GM12801 (cell line): Measurements from ENCODE around the gene AGBL1.

Experiments
- CTCF ChIP-seq: IDR thresholded peaks from one replicate; pipeline ENCODE4 v1.5.1; 2011; ENCODE audit warnings: control low read depth; ENCODE audit not compliant: insufficient read length; ENCODE audit errors: extremely low read depth

The AGBL1 gene

DNA sequence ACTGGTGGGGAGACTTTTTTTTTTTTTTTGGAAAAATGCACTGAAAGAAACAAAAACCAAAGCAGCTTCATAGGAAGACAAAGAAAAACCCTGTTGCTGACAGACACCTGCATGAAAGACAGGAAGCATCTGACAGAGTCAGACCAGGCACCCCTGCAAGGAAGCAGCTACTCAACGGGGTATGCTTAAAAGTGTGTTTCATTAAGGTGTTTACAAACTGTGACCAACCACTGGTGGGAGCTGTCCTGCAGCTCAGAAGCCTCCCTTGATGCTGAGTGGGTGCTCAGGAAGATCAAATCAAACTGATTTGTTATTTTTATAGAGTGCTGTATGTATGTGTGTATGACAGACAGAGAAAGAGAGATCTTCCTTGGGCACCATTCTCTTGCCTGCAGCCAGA lies 34.7 kb upstream of the AGBL1 start:
- no peak for TF ChIP-seq CTCF

GRCh38 chr15:86054338-86054737 lies 25.3 kb upstream of the AGBL1 start:
- no peak for TF ChIP-seq CTCF

DNA sequence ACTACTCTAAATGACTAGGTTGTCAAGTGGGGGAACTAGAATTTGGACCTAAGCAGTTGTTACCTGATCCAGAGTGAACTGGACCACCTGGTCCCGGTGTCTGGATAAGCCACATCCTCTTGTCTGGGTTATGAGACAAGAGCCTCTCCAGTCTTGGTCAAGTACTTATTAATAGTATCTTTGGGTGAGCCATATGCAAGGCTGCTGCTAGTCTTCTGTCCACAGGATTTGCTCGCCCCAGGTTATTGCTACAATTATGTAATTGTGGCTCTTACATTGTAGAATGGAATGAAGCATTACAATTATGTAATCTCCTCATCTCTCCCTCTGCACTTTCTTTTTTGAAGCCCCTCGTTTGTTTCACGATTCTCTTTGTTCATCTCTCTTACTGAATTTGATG lies 24.0 kb upstream of the AGBL1 start:
- TF ChIP-seq CTCF = no peak

DNA sequence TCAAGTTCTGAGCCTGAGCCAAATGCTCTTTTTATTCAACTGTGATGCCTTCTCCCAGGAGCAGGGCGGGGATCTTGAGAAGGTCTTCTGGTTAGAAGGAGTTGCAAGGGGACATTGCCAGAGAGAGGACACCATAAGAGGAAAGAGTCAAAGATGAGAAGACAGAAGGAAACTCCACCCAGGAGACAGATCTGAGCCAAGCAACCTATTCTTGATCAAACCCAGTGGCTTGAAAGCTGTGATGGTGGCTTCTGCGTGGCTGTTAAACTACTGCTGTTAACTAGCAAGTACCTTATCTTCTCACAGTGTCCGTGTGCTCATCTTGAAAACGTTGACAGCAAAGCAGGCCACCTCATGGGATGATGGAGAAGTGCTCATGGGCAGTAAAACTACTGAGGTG lies 19.8 kb upstream of the AGBL1 start:
- TF ChIP-seq CTCF = no peak

DNA sequence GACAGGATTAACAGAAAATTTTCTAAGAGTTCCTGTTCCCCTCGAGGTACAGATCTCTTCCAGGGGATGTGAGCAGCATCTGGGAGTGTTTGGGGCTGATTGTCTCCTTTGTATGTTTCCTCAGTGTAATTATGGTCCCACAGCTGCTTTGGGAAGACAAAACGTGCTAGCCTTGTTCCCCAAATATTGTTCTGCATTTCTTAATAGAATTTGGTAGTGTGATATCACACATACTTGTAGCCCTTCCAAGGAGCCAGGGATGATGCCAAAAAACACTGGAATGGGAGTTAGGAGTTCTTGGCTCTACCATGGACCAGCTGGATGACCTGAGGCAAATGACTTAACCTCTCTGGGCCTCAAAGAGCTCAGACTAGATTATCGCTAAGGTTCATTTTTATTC lies 19.0 kb upstream of the AGBL1 start:
- TF ChIP-seq CTCF = no peak

DNA sequence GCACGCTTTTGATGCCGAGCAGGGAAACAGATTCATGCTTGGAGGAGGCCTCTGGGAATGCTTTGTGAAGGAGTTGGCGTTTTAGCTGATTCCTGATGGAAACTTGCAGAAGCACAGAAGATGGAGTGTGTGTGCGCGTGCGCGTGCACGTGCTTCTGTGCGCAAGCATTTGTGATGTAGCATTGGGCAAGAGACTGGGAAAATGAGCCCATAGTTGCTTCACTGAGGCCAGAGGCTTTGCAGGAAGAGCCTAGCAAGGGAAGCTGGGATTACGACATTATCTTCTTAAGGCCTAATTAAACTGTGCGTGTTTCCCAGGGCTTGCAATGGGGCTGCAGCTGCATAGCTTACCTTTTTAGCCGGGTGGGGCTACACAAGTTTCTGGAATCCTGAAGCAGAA lies 18.1 kb upstream of the AGBL1 start:
- no peak for TF ChIP-seq CTCF

GRCh38 chr15:86062646-86063243 lies 16.9 kb upstream of the AGBL1 start:
- no peak for TF ChIP-seq CTCF
